Lower leg skin (tissue), 3 donors: ENCODE measurements around the gene SMIM32.

Experiments
- CTCF ChIP-seq, 3 donors: fragments of 450-650 bp; IDR thresholded peaks; one replicate each; pipeline ENCODE4 v1.5.1; 2016; ENCODE audit warnings: antibody characterized with exemption in 3 of 3, mild to moderate bottlenecking in 3 of 3, moderate library complexity in 2 of 3
- POLR2A ChIP-seq, 2 donors: fragments of 450-650 bp; IDR thresholded peaks; one replicate each; pipeline ENCODE4 v1.6.1; 2016 to 2017; ENCODE audit warnings: antibody characterized with exemption in 2 of 2, mild to moderate bottlenecking in 1 of 2, moderate library complexity in 1 of 2

GRCh38 chr5:136230176-136230575, 37.2 kb upstream of the SMIM32 start:
- TF ChIP-seq CTCF (IDR thresholded peaks at IDR 0.05) = no peak
- TF ChIP-seq POLR2A (IDR thresholded peaks at IDR 0.05) = no peak
